NCI-H526 (cell line): ENCODE measurements around the gene SLFN11.
A peak's percentile ranks its signal among the peaks of the same experiment; 100 is the strongest.
"Not testable (repeated sequence)": the region's sequence is repeated elsewhere in the genome, so short reads cannot be mapped to it uniquely, and the experiment has no call there.

Experiments used
- DNase-seq, 2 experiments: peaks; one replicate each; lab custom pipeline; 2025; lab: John Stamatoyannopoulos, UW

SLFN11 gene, protein sequence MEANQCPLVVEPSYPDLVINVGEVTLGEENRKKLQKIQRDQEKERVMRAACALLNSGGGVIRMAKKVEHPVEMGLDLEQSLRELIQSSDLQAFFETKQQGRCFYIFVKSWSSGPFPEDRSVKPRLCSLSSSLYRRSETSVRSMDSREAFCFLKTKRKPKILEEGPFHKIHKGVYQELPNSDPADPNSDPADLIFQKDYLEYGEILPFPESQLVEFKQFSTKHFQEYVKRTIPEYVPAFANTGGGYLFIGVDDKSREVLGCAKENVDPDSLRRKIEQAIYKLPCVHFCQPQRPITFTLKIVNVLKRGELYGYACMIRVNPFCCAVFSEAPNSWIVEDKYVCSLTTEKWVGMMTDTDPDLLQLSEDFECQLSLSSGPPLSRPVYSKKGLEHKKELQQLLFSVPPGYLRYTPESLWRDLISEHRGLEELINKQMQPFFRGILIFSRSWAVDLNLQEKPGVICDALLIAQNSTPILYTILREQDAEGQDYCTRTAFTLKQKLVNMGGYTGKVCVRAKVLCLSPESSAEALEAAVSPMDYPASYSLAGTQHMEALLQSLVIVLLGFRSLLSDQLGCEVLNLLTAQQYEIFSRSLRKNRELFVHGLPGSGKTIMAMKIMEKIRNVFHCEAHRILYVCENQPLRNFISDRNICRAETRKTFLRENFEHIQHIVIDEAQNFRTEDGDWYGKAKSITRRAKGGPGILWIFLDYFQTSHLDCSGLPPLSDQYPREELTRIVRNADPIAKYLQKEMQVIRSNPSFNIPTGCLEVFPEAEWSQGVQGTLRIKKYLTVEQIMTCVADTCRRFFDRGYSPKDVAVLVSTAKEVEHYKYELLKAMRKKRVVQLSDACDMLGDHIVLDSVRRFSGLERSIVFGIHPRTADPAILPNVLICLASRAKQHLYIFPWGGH

GRCh38 chr17:35373534-35373983, at the start of gene SLFN11:
Gene SLFN11 (minus strand): TSS chr17:35373621. CDS start chr17:35363807, 9,814 bp downstream.
- DNase-seq: peak; percentile 86 to 91

- not testable (repeated sequence) for DNase-seq
These were observed 47.6 kb upstream of the SLFN11 start for GRCh38 chr17:35421069-35421468.

- DNase-seq: no peak
These were observed 43.2 kb upstream of the SLFN11 start for GRCh38 chr17:35416659-35417058.

- DNase-seq: not testable (repeated sequence)
These were observed 41.3 kb upstream of the SLFN11 start for GRCh38 chr17:35414707-35415106.

DNA sequence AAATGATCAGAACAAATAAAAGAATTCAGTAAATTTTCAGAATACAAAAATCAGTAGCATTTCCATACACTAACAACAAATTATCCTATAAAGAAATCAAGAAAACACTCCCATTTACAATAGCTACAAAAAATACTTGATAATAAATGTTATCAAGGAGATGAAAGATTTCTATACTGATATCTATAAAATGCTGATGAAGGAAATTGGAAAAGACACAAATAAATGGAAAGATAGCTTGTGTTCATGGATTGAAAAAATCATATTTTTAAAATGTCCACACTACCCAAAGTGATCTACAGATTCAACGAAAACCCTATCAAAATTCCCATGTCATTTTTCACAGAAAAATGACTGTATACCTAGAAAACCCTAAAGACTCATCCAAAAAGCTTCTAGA, 40.8 kb upstream of the SLFN11 start:
- no peak for DNase-seq

GRCh38 chr17:35407531-35407930, 34.1 kb upstream of the SLFN11 start:
- DNase-seq: no peak

- DNase-seq: no peak
These were observed 33.1 kb upstream of the SLFN11 start for GRCh38 chr17:35406568-35406967.

GRCh38 chr17:35404360-35404759, 30.9 kb upstream of the SLFN11 start:
- DNase-seq: no peak

DNA sequence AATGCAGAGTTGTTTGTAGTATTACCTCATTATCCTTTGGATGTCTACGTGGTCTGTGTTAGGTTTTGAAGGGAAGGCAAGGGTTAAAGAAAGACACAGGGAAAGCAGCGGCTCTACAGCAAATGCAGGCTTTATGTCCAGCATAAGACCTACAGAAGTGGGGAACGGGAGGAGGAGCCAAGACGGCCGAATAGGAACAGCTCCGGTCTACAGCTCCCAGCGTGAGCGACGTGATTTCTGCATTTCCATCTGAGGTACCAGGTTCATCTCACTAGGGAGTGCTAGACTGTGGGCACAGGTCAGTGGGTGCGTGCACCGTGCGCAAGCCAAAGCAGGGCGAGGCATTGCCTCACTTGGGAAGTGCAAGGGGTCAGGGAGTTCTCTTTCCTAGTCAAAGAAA, 20.4 kb upstream of the SLFN11 start:
- DNase-seq: not testable (repeated sequence)

DNA sequence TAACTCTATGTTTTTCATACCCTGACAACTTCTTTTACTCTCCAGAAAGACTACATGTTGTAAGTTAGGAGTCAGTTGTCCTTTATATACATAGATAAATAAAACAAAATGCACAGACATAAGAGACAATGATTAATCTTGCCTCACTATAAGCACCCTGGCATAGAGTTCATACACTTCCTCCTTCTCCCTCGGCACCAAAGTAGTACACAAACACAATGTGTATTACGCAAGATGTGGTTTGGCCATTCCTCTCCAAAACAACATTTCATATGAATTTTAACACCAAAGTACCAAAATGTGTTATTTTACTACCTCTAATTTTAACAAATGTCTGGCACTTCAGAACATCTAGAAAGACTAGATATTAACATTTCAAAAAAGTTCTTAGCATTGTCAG, 17.2 kb upstream of the SLFN11 start:
- no peak for DNase-seq

DNA sequence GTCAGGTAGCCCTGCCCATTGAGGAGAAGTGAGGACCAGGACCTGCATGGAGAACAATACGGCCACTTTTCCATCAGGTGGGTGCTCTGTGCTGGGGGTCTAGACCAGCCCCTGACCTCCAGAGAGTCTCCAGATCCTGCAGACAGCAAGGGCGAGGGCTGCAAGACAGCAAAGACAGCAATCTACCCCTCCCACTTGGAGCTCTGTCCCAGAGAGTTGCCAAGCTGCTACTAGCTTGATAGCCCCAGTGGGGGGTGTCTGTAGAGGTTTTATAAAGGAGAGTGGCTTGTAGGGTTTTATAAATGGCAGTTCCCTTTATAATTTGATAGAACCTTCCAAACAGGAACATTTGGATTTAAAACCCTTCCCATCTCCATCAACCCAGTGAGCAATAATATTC, 16.7 kb upstream of the SLFN11 start:
- DNase-seq: no peak

- DNase-seq: peak; percentile 19 to 26
These were observed 14.1 kb upstream of the SLFN11 start for GRCh38 chr17:35387496-35387895.

DNA sequence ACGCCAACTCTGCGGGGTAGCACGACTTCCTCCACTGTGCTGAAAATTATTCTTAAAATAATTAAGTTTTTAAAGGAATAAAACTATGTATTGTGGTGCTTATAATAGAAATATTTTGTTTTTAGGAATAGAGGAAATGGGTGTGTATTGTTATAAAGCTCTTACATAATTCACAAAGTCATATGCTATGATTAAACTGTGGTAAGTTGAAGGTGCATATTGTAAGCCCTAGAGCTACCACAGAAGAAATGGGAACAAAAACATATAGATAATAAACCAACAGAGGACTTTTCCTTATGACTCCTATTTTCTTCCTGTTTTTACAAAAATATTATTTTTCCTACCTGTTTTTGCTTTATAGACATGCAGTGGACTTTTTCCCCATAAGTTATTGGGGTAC, 4.3 kb upstream of the SLFN11 start:
- no peak for DNase-seq

DNA sequence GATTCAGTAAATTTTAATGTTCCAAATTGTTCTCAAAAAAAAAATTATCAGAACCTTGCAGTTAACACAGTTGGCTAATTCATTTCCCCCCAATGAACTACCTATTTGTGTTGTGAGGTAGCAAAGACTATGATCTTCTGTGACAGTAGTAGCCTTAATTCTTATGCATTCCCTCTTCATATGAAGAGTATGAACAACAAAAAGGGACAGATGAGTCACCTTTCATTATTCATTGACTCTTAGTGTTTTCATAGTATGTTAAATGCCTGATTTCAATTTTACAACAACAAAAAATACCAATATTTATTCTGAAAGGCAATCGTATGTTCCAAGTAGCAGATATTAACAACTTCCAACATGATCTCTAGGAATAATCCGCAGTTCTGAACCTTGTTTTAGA, 3.6 kb upstream of the SLFN11 start:
- DNase-seq: no peak

DNA sequence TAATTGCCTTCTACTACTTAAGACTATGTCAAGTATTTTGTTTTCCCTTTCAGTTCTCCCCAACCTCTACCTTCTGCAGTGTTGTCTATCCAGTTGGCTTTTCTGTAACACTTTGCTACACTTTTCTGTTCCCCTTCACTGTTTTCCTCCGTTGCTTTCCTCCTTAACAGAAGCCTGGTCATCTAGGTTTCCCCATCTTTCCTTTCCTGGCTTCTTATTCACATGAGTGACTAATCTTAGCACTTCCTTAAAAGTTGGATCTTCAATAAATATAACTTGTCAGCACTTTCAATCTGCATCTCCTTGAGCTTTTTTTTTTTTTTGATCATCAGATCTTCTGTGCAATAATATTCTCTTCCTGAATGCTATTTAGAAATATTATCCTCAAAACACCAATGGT, 2.8 kb upstream of the SLFN11 start:
- DNase-seq: no peak

GRCh38 chr17:35374766-35375344, 1.4 kb upstream of the SLFN11 start:
- DNase-seq: no peak

- DNase-seq: peak; percentile 68 to 74
These were observed 754 bp upstream of the SLFN11 start for GRCh38 chr17:35373984-35374765.

DNA sequence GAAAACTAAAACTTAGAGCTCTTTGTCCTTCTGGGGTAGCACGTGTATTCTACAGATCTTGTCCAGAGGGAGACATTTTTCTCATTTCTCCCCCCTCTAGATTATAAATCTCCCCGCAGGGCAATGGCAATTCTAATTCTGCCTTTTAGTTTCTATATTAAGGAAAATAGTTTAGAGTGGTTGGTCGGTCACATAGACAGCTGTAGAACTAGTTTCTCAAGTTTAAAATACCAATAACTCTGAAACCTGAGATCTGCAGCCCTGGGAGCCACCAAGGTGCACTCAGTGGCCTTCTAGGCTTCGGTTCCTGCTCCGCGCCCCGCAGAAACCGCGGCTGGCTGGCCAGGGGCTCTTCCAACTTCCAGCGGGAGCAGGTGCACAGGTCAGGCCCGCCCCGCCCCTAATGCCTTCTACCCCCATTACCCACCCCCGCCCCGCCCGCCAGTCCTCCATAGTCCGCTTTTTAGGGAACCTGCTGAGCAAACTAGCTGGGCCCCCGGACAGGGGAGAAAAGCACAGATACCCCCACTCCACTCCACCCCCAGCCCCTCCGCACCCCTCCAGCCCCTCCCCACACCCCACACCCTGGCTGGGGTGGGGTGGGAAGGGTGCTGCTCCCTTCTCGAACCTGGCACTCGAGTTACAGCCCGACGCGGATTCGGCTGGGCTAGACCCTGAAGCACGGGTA, 431 bp downstream of the SLFN11 start:
- peak; percentile 78 to 86 for DNase-seq

DNA sequence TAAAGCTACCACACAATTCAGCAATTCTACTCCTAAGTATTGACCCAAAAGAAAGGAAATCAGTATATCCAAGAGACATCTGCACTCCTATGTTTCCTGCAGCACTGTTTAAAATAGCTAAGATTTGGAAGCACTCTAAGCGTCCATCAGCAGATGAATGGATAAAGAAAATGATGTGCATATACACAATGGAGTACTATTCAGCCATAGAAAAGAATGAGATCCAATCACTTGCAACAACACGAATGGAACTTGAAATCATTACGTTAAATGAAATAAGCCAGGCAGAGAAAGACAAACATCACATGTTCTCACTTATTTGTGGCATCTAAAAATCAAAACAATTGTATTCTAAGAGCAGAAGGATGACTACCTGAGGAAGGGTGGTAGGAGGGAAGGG, 1.5 kb downstream of the SLFN11 start:
- no peak for DNase-seq

DNA sequence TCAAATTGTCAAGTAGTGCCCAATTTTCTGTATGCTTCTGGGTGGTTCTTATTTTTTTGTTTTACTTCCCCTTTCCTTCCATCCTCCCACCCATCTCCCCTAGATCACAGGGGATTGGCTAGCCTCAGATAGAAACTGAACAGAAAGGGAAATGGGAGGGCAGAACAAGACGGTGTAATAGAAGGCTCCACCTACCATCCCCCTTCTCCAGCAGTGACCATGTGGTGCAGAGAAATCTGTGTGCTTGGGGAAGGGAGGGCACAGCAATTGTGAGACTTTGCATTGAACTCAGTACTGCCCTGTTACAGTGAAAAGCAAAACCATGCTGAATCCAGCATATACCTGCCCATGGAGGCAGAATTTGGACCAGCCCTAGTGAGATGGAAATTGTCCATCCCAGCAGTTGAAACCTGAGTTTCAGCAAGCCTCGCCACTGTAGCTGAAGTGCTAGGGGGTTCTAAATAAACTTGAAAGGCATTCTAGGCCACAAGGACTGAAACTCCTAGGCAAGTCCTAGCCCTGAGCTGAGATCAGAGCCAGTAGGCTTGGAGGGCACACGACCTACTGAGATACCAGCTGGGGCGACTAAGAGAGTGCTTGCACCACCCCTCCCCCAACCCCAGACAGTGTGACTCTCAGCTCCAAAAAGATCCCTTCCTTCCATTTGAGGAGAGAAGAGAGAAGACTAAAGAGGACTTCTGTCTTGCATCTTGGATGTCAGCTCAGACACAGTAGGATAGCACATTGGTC, 5.2 kb downstream of the SLFN11 start:
- no peak for DNase-seq
